Astrocyte of the hippocampus (primary cell): ENCODE data around the gene WDFY4.

ENCODE experiments used
- DNase-seq: peaks from one replicate; pipeline ENCODE4 v3.0.0; 2011; ENCODE audit warnings: low read depth, low spot score

The WDFY4 gene

DNA sequence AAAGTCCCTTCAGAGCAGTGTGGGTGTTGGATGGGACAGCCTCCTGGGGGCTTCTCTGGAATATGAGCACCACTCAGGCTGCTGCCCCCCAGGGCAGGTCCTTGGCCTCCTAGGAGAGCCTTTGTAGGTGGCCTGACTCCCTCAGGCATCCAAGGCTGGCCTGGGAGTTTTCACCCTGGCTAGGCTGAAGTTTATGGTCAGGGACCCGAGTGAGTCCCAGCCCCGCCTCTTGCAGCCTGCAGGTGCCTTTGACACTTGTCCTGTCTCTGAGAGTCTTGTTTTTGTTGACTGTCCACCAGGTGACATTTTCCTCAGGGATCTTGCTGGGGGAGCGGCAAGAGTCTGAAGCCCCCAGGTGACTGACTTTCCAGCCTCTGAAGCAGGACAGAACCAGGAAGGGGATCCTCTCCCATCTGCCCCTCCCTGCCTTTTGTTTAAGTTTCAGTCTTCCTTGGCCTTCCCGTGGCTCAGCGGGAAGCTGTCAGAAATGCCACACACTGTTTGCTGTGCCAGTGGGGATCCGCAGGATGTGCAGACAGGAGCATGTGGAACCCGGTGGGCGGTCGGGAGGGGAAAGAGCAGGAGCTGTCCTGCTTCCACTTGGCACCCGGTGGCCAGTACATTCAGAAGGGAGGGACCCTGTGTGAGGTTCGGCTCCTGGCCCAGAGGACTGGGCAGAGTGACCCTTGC is 195.5 kb downstream of the WDFY4 start:
- DNase-seq: no peak

DNA sequence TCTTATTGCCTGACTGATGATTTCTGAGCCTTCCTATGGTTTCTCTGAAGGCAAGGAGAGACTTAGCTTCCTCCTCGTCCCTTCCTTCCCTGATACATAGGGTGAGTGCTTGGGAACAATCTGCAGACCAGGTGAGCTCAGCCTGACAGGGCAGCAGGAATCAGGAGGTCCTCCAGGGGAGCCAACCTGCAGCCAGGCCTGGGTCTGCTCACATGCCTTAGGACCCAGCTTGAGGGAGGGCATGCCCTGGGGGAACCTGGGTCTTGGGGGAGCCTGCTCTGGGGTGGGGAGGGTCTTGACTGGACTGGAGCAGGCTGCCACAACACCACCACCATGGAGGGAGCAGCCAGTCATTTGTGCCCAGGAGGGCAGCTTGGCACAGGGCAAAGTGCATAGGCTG is 197.3 kb downstream of the WDFY4 start:
- no peak for DNase-seq

DNA sequence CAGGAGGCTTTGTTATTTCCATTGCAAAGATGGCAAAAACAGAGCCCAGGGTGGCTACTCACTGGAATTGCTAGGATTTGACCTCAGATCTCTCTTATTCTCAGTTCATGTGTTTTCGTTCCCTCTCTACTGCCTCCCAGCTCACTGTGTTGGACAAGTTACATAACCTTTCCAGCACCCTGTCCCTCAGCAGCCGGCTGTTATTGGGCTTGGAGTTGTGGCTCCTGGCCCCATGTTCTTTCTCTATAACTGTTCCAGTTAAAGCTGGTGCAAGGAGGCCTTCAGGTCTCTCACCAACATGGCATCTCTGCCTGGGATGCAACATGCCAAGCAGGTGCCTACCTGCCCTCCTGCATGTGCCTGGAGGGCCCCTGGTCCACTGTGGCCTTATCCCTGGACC is 198.2 kb downstream of the WDFY4 start:
- no peak for DNase-seq

DNA sequence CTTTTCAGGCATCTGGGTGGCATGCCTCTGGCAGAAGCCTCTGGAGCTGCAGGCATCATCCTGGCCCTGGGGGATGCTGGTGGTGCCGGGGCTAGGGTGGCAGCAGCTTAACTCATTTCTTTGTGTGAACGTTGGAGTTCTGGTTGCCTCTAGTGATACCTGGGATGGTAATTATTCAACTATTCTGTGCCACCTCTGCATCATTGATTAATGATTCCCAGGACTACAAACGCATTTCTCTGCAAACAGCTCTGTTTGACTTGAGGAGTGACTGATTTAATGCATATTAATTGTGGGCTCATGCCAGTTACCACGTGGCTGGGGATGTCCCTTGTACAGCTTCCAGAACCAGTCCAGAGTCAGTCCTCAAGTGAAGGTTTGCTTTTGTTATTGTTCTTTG is 199.0 kb downstream of the WDFY4 start:
- no peak for DNase-seq

DNA sequence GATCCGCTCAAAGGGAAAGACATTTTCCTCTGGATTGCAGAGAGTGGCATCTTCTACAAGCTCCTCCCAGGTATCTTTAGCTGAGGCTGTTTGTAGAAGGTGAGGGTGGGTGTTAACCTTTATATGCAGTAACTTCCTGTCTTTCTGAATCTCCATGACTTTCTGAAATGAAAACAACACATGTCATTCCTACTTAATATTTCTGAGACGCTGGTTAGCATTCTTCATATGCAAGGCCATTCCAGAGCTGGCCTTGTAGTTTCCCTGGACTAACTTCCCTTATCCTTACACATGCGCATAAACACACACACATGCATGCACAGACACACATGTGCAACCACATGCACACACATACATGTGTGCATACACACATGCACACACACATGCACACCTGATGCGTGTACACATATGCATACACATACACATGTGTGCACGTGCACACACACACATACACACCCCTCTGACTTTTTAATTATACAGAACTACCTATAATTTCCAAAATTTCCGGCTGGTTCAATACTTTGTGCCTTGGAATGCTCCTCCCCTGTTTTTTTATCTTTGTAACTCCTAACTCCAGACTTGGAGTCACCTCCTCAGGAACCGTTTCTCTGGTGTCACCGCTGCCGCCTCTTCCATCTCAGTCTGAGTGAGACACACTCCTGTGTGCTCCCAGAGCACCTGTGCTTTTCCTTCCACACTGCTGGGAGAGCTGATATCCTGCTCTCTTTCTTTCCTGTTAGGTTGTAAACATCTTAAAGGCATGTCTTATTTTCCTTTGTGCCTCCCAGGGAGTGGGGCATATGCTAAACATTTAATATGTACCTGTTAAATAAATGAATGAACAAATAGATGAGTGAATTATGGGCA is 199.7 kb downstream of the WDFY4 start:
- DNase-seq: no peak

DNA sequence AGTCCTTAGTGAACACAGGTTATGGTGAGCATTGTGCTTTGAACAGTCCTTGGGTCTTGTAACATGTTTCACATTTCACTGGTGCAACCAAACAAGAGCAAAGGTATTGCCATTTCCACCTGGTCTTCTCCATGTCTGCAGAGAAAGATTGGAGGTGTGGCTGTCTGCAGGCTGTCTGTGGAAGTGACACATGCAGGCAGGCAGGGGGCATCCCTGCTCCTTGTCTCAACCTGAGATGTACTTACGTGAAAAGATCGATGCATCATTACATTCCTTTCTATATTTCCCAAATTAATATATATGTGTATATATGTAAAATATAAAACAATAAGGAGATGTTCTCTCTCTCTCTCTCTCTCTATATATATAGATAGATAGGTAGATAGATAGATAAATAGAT is 200.7 kb downstream of the WDFY4 start:
- DNase-seq: peak; percentile 12

DNA sequence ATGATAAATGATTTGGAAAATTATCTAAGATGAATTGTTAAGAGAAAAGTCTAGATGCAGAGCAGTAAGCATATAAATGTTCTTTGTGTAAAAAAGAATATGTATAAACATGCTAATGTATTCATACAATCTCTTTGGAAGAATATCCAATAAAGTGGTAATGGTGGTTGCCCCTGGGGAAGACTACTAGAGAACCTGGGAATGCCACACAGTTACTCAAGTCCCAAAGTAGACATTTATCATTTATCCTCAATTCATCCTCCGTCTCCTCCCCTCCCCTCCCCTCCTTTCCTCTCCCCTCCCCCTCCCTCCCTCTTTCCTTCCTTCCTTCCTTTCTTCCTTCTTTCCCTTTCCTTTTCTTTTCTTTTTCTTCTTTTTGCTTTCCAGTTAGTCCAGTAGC is 203.3 kb downstream of the WDFY4 start:
- no peak for DNase-seq

DNA sequence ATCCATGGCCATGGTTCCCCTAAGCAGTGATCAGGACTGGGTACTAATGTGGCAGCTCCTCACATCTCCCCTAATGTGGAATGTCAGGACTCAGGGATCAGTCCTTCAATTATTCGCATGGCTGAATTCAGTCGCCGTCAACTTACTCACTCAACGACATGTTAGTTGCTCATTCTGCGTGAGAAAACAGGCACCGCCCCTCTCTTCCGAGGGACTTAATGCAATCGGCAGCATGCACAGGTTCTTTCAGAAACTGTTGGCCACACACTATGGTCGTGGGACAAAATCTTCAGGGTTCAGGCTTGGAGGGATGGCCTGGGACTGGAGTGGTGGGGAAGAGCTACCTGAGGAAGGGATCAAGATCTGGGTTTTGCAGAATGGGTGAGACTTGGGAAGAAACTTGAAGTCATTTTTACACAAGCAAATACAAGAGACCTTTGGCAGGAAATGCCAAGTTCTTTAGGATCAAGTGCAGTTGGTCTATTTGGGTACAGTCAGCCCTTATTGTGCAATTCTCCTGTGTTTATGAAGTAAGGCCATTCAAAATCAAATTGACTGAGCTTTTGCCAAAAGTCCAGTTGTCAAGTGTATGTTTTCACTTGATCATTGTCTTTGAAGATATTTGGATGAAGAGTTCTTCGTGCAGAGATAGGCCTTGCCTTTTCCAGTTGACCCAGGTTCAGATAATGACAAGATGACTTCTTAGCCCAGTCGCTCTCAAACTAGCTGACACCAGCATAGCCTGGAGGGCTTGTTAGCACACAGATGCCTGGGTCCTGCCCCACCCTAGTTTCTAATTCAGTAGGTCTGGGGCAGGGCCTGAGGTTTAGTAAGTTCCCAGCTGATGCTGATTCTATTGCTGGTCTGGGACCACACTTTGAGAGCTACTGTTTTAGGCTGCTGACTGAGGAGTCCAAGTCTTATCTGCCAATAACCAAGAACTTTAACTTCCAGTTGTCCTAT is 206.5 kb downstream of the WDFY4 start:
- no peak for DNase-seq

DNA sequence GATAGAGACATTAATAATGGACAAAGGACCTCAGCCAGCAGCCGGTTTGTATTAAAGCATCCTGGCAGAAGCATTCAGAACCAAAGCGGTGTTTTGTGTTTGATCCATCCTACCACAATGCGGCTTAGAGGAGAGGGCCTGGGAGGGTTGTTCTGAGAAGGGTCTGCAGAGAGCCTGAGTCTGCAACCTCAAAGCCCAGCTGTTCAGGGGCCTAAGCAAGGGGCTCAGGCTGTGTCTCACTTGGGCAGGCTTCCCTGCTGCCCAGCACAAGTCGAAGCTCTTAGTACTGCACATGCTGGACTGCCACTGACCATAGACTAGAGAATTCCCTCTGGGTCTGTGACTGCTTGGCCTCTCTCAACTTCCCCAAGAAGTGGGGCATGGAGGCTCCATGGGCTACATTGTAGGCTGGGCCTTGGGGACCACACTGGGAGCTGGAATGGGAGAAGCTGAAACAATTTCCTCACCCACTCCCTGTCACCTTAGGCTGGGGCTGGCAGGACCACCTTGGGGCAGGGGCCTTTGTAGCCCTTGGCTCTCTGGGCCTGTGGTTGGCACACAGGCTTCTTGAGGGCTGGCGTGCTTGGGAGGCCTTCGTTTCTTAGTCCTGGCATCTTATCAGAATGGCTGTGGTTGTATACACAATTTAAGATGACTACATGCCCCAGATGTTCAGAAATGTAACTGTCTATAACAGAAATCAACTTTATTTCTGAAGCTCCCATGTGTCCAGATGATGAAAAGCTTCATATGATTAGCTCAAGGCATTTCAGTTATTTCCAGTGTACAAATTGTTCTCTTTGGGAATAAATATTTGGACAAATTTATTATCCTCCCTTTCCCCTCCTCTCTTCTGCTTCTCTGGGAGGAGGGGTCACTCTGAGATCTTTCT is 210.5 kb downstream of the WDFY4 start:
- no peak for DNase-seq

DNA sequence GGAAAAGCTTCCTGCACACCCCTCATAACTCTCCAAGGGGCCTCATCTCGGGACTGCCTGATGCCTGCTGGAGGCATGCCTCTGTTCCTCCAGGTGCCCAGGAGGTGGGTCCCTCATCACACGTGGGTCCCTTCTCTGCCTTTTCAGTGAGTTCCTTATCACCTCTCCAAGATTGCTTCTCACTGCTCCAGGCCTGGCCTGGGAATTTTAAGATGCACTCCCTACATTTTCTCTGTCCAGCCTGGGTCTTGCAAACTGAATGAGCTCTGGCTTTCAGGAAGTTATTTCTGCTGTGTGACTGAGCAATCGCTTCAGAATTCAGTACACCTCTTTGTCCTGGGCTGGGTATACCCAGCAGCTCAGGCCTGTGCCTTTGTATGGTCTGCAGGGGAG is 211.1 kb downstream of the WDFY4 start:
- no peak for DNase-seq

DNA sequence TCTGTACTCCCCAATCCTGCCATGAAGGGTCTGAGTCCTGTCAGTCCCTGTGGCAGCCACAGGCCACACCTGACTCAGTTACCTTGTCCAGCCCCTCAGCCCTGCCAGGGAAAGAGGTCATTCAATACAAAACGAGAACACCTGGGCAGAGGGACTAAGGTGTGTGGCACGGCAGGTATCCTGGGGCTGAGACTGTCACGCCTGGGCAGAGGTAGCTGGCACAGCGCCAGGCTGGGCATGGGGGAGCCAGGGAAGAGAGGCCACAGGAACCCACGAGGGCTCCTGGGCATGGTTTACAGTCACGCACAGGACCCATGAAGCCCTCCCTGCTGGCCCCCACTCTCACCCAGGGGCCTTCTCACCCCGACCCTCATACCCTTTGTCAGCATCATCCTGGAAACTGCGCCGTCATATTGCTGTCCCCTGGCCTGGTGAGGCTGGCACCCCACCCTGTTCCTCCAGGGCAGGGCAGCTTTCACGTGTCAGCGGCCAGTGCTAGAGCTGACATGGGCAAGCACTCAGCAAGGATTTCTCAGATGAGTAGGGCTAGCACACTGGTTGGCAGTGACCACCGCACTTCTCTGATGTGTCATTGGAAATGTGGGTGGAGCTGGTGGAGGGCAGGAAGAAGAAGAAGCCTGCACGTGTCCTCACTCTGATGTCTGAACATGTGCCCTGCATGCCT is 212.2 kb downstream of the WDFY4 start:
- DNase-seq: no peak

DNA sequence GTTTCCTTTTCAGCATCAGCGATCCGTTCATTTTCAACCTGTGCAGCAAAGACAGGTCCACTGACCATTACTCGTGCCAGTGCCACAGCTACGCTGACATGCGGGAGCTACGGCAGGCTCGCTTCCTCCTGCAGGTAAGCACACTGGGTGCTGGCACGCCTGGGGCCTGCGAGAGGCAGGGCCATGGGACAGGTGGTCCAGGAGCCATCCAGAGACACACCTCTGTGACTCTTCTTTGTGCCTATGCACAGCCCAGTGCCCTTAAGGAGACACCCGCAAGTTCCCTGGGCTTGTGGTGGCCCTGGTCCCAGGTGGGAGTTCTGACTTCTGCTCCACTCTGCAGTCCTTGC is 212.7 kb downstream of the WDFY4 start:
- no peak for DNase-seq

DNA sequence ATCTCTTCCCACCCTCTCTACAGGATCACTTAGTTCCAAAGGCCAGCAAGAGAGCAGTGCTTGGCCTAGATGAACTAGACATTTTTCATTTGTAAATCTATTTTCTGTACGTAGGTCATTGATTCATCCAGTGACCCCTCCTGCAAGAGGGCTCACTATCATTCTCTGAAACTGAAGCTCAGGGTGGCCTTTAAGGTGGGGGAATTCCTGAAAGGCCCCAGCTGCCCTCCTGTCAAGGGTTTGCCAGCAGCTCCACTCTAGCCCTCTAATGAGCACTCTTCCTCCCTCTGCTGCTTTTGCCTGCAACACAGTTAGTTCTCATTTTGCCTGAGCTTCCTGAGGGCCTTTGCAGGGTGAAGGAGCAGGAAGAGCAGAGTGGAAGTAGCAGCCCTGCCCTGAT is 213.8 kb downstream of the WDFY4 start:
- no peak for DNase-seq

DNA sequence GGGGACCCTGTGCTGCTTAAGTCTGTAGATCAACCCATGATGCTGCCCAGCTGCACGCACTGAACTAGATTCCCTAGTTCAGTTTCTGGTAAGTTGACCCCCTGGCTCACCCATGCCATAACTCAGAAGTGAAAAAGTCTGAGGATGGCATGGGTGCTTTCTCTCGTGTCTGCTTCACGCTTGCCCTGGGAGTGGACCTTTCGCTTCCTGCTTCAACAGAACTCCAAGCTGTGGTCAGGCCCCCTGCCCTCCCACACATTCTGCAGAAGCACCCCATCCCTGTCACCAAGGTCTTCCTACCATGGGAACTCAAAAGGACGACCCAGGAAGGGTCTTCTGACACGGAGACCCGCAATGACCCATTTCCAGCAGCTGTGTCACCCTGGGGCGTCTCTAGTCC is 215.1 kb downstream of the WDFY4 start:
- DNase-seq: no peak

DNA sequence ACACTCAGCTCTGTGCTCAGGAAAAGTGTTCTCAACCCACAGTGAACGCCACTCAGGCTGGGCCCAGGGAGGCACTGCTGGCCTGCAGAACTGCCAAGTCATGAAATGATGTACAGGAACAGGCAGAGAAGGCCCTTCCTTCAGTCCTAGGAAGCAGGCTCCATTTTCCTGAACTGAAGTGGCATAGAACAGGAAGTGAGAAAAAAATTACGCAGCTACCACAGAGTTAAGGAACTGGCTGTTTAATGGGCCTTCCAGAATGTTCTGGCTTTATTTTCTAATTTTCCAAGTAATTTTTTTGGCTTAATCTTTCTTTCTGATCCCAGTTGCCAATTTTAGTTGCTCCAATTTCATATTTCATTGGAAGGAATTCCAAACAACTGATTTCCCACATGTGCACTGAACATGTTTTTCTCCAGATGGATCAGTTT is 215.7 kb downstream of the WDFY4 start:
- DNase-seq: no peak

DNA sequence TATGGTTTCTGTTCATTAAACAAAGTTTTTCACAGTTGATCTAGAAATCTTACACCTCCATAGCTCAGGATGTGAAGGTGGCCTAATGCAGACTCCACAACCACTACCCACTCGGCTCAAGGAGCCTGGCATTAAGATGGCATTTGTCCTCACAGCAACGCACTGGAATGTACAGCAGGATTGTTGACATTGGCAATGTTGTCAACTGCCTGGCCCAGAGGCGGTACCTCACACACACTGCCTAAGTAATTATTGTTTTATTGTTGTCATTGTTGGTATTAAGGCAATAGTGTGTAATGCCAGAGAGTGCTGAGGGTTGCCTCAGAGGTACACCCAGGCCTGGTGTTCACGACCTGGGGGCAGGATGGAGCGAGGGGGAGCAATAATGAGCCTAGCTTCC is 216.6 kb downstream of the WDFY4 start:
- no peak for DNase-seq

DNA sequence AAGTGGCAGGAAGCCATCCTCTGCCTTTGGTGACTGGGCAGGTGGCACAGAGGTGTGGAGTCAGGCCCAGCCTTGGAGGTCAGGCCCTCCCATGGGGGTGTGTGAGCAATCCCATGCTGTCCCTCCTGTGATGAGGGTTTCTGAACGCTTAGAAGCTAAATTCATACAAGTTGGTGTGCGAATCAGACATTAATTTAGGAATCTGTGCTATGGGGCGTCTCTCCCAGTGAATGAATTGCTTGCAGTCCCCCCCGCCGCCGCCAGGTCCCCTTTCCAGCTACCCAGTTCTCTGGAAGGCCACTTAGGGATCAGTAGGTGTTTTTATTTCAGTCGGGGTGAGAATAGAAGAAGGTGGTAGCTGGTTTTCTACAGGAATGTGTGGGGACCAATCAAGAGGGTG is 217.4 kb downstream of the WDFY4 start:
- DNase-seq: no peak

DNA sequence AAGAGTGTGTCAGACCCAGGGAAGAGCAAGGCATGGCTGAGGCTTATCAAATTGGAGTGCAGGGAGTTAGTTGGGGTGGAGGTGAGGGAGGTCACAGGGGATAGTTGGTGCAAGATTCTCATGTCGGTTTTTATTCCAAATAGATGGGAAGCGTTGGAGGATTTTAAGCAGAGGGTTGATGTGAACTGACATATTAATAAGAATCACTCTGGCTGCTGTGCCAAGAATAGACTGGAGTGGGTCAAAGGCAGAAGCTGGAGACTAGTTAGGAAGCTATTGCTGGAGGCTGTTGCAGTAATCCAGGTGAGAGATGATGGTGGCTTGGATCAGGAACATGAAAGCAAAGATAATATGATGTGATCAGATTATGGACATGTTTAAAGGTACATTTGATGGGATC is 218.5 kb downstream of the WDFY4 start:
- DNase-seq: no peak

DNA sequence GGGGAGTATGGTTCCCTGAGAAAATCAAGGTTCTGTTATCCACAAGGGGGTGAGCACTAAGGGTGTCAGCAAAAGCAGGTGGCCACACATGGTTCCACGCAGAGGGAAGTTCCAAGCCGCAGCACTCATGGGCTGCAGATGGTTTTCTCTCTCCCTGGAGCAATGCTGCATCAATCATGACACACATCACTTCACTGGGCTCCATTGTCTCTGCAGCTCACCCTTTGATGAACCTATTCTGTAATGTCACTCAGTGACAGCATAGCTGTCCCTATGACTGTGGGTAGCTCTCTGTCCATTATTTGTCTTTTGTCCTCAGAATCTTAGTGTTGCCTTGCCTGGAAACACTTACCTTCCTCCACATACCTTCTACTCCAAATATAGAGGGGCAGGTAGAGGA is 220.2 kb downstream of the WDFY4 start:
- DNase-seq: no peak

DNA sequence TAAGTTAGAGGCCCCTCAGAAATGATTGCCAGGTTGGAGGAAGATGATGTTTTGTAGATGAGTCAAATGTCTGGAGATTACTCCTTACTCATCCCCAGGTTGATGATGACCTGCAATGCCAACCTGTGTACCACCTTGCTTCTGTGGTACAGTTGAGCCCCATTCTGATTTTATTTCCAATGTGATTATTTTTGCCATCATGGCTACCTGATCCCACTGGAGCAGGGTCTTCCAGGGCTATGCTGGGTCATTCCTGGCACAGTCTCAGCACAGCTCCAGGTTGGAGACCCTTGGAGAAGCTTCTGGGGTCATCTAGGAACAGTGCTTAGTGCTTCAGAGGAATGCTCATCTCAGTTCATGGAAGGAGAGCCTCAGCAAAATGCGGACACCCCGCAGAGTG is 220.6 kb downstream of the WDFY4 start:
- no peak for DNase-seq

DNA sequence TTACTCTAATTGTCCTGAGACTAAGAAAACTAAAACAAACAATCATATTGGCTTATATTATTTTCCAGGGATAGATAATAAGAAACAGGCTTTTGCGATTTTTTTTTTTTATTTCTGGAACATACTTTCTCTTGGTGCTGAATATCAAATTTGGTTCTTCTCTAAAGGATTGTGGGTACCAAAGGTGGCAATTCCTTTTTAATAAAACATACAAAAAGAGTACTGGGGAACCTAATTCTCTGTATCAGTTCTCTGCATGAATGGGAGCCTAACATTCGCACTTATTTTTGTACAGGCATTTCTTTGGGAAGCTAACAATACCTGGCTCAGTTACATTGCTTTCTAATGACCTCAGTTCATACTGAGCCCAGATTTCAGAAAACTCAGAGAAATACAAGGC is 222.2 kb downstream of the WDFY4 start:
- DNase-seq: no peak
